ENCODE results near the gene C2orf74.
"Not testable (repeated sequence)": the region's sequence is repeated elsewhere in the genome, so short reads cannot be mapped to it uniquely, and the experiment has no call there.

Gene C2orf74
- total RNA-seq, result 0.04 to 1.3 (median 0.38) reads per million in 17 experiments

GRCh38 chr2:61161888-61162287 is at the start of gene C2orf74:
Gene C2orf74 (plus strand): TSS chr2:61162188. CDS start chr2:61162515, 327 bp downstream.
- DNase-seq, result no peak

- no peak for DNase-seq
These were observed 47.8 kb upstream of the C2orf74 start for GRCh38 chr2:61114147-61114546.

- DNase-seq, result no peak
These were observed 45.7 kb upstream of the C2orf74 start for GRCh38 chr2:61116302-61116701.

GRCh38 chr2:61117534-61117933 is 44.5 kb upstream of the C2orf74 start:
- no peak for DNase-seq

- no peak for DNase-seq
These were observed 36.8 kb upstream of the C2orf74 start for GRCh38 chr2:61125123-61125710.

GRCh38 chr2:61125798-61126197 is 36.2 kb upstream of the C2orf74 start:
- no peak for DNase-seq

- not testable (repeated sequence) for DNase-seq
These were observed 33.9 kb upstream of the C2orf74 start for GRCh38 chr2:61128122-61128521.

- no peak for DNase-seq
These were observed 27.8 kb upstream of the C2orf74 start for GRCh38 chr2:61134141-61134540.

GRCh38 chr2:61135510-61135909 is 26.5 kb upstream of the C2orf74 start:
- peak; percentile 48 to 73 (median 62) for DNase-seq

- no peak for DNase-seq
These were observed 23.1 kb upstream of the C2orf74 start for GRCh38 chr2:61138859-61139258.

GRCh38 chr2:61141151-61141550 is 20.8 kb upstream of the C2orf74 start:
- no peak for DNase-seq

- peak; percentile 98 to 100 (median 100) for DNase-seq
These were observed 17.2 kb upstream of the C2orf74 start for GRCh38 chr2:61144697-61145268.

GRCh38 chr2:61145990-61146389 is 16.0 kb upstream of the C2orf74 start:
- DNase-seq, result no peak

- not testable (repeated sequence) for DNase-seq
These were observed 13.9 kb upstream of the C2orf74 start for GRCh38 chr2:61148091-61148490.

GRCh38 chr2:61149074-61149473 is 12.9 kb upstream of the C2orf74 start:
- no peak for DNase-seq

GRCh38 chr2:61151436-61151835 is 10.6 kb upstream of the C2orf74 start:
- peak; percentile 20 to 64 (median 46) for DNase-seq

- peak in 1 of 4 experiments; percentile 8 for DNase-seq
These were observed 4.5 kb upstream of the C2orf74 start for GRCh38 chr2:61157371-61158003.

GRCh38 chr2:61158356-61158955 is 3.5 kb upstream of the C2orf74 start:
- DNase-seq, result peak; percentile 46 to 87 (median 77)

- DNase-seq, result no peak
These were observed 733 bp downstream of the C2orf74 start for GRCh38 chr2:61162721-61163120.

GRCh38 chr2:61165082-61165481 is 3.1 kb downstream of the C2orf74 start:
- DNase-seq, result not testable (repeated sequence)

GRCh38 chr2:61165946-61166345 is 4.0 kb downstream of the C2orf74 start:
- DNase-seq, result peak in 3 of 4 experiments; percentile 23 to 41 (median 28)

- no peak for DNase-seq
These were observed 5.6 kb downstream of the C2orf74 start for GRCh38 chr2:61167579-61167978.

- DNase-seq, result no peak
These were observed 10.7 kb downstream of the C2orf74 start for GRCh38 chr2:61172671-61173070.

GRCh38 chr2:61173116-61173515 is 11.1 kb downstream of the C2orf74 start:
- peak; percentile 53 to 79 (median 72) for DNase-seq
